Measurements from ENCODE around the gene GNAQ. TPM values are rescaled to one million over a fixed set of nuclear protein-coding genes. Genes with fewer than 3 reads are reported as not detected.

The GNAQ gene
- total RNA-seq, 1 experiment from 2014 or later, result 48.6 TPM

- H4K5ac ChIP-seq (ENCODE audit: insufficient read length, low read depth, low read length), result no peak overlapping the region
- H3K14ac ChIP-seq (ENCODE audit: insufficient read depth, low read length), result no peak overlapping the region
- no peak overlapping the region for H2BK12ac ChIP-seq (ENCODE audit: insufficient read length, low read depth, low read length)
- Mint-ChIP-seq H3K27me3 (ENCODE audit: low read depth) (no peaks in the 10 kb centered on the region), H3K9me3 (no peaks in the 10 kb centered on the region), H3K36me3 (ENCODE audit: insufficient read depth in 1 of 3, low read depth in 3 of 3) (no peaks in the 10 kb centered on the region), H3K4me1 (no peaks in the 10 kb centered on the region), H3K27ac (no peak overlapping the region), H3K4me3 (no peak overlapping the region)
- DNase-seq, result no peak
- no peaks in the 10 kb centered on the region for H3K23me2 ChIP-seq (ENCODE audit: insufficient read length, low read depth, low read length, poor library complexity, severe bottlenecking)
- no peaks in the 10 kb centered on the region for H3K9me3 ChIP-seq (ENCODE audit: control insufficient read depth, low read depth, low read length)
- no peak overlapping the region for H3K56ac ChIP-seq (ENCODE audit: insufficient read length, low read depth, low read length)
- H3K27me3 ChIP-seq (ENCODE audit: insufficient read depth, low read length), result no peaks in the 10 kb centered on the region
- H3K9ac ChIP-seq (ENCODE audit: extremely low read depth, insufficient read length, low read length), result no peak overlapping the region
- TF ChIP-seq, protein P1, sequence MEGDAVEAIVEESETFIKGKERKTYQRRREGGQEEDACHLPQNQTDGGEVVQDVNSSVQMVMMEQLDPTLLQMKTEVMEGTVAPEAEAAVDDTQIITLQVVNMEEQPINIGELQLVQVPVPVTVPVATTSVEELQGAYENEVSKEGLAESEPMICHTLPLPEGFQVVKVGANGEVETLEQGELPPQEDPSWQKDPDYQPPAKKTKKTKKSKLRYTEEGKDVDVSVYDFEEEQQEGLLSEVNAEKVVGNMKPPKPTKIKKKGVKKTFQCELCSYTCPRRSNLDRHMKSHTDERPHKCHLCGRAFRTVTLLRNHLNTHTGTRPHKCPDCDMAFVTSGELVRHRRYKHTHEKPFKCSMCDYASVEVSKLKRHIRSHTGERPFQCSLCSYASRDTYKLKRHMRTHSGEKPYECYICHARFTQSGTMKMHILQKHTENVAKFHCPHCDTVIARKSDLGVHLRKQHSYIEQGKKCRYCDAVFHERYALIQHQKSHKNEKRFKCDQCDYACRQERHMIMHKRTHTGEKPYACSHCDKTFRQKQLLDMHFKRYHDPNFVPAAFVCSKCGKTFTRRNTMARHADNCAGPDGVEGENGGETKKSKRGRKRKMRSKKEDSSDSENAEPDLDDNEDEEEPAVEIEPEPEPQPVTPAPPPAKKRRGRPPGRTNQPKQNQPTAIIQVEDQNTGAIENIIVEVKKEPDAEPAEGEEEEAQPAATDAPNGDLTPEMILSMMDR (conservative IDR thresholded peaks at IDR 0.05), result no peak
- no peaks in the 10 kb centered on the region for H3K4me1 ChIP-seq (ENCODE audit: insufficient read depth, low read length)
- no peak overlapping the region for H2BK15ac ChIP-seq (ENCODE audit: low read depth, low read length)
- H2AFZ ChIP-seq (ENCODE audit: low read length), result no peak overlapping the region
- H2BK5ac ChIP-seq (ENCODE audit: insufficient read length, low read length), result no peak overlapping the region
- H4K91ac ChIP-seq (ENCODE audit: insufficient read length, low read depth, low read length), result no peak overlapping the region
- H3K18ac ChIP-seq (ENCODE audit: insufficient read length, low read depth, low read length), result no peak overlapping the region
- H4K20me1 ChIP-seq (ENCODE audit: control insufficient read depth, insufficient read depth, insufficient read length), result no peaks in the 10 kb centered on the region
- no peak overlapping the region for H3K4me2 ChIP-seq (ENCODE audit: insufficient read depth, insufficient read length, low read length)
- no peak overlapping the region for H3K27ac ChIP-seq (ENCODE audit: insufficient read length, low read depth, low read length)
- no peaks in the 10 kb centered on the region for H3K79me1 ChIP-seq (ENCODE audit: insufficient read depth, low read depth, low read length, poor library complexity, severe bottlenecking)
- no peak overlapping the region for H2BK120ac ChIP-seq (ENCODE audit: low read depth, low read length, poor library complexity, severe bottlenecking)
- H3K23ac ChIP-seq (ENCODE audit: insufficient read length, low read depth, low read length), result no peak overlapping the region
- H3T11ph ChIP-seq (ENCODE audit: low read length), result no peak overlapping the region
- WGBS (ENCODE audit: extremely low coverage, insufficient read length, low lambda C conversion rate), result no CpG with 5 or more reads among the region's 4 CpGs
- H3K4ac ChIP-seq (ENCODE audit: low read depth, low read length), result no peak overlapping the region
- no peak overlapping the region for H2AK5ac ChIP-seq (ENCODE audit: insufficient read length, low read length)
- H3K79me2 ChIP-seq (ENCODE audit: insufficient read depth, low read length), result no peaks in the 10 kb centered on the region
- no peak overlapping the region for H4K8ac ChIP-seq (replicated peaks; ENCODE audit: insufficient read length, low read depth, low read length)
- H2BK20ac ChIP-seq (ENCODE audit: low read depth, low read length, poor library complexity, severe bottlenecking), result no peak overlapping the region
These were observed 354.2 kb downstream of the GNAQ start for GRCh38 chr9:77677397-77677796.
